HEK293 (cell line): ENCODE results near the gene APC2.
"Not testable (repeated sequence)": the region's sequence is repeated elsewhere in the genome, so short reads cannot be mapped to it uniquely, and the experiment has no call there.

Experiments
- BCL11A ChIP-seq: fragments of 450-650 bp; formaldehyde crosslinking; IDR thresholded peaks from 2 replicates; pipeline ENCODE4 v1.5.1; 2016; ENCODE audit warnings: low read depth, missing biosample characterization, missing genetic modification characterization
- GFI1B ChIP-seq: fragments of 450-650 bp; formaldehyde crosslinking; IDR thresholded peaks from 2 replicates; pipeline ENCODE4 v1.5.1; 2016; ENCODE audit warnings: missing biosample characterization, missing genetic modification characterization
- KLF16 ChIP-seq: fragments of 450-650 bp; formaldehyde crosslinking; IDR thresholded peaks from 2 replicates; pipeline ENCODE4 v1.5.1; 2017; ENCODE audit warnings: missing biosample characterization, missing genetic modification characterization
- ZBTB8A ChIP-seq: fragments of 450-650 bp; formaldehyde crosslinking; IDR thresholded peaks from 2 replicates; pipeline ENCODE4 v1.5.1; 2016; ENCODE audit warnings: missing biosample characterization, missing genetic modification characterization
- ZFP37 ChIP-seq: fragments of 450-650 bp; formaldehyde crosslinking; IDR thresholded peaks from 2 replicates; pipeline ENCODE4 v1.5.1; 2016; ENCODE audit warnings: missing biosample characterization, missing genetic modification characterization
- ZNF114 ChIP-seq: fragments of 450-650 bp; formaldehyde crosslinking; IDR thresholded peaks from 2 replicates; pipeline ENCODE4 v1.5.0; 2017; ENCODE audit warnings: missing biosample characterization, missing genetic modification characterization
- ZNF133 ChIP-seq: fragments of 450-650 bp; formaldehyde crosslinking; IDR thresholded peaks from 2 replicates; pipeline ENCODE4 v1.5.1; 2016; ENCODE audit warnings: missing biosample characterization, missing genetic modification characterization
- ZNF175 ChIP-seq: fragments of 450-650 bp; formaldehyde crosslinking; IDR thresholded peaks from 2 replicates; pipeline ENCODE4 v1.5.1; 2016; ENCODE audit warnings: missing biosample characterization, missing genetic modification characterization
- ZNF473 ChIP-seq: fragments of 450-650 bp; formaldehyde crosslinking; IDR thresholded peaks from 2 replicates; pipeline ENCODE4 v1.5.1; 2017; ENCODE audit warnings: missing biosample characterization, missing genetic modification characterization
- ZNF510 ChIP-seq: fragments of 450-650 bp; formaldehyde crosslinking; IDR thresholded peaks from 2 replicates; pipeline ENCODE4 v1.5.1; 2018; ENCODE audit warnings: mild to moderate bottlenecking, missing genetic modification characterization, missing biosample characterization; ENCODE audit not compliant: insufficient replicate concordance
- TF ChIP-seq, protein P1 (sequence below): fragments of 450-650 bp; formaldehyde crosslinking; IDR thresholded peaks from 2 replicates; pipeline ENCODE4 v1.5.1; 2016; ENCODE audit warnings: missing biosample characterization, missing genetic modification characterization
- TF ChIP-seq, protein P2 (sequence below): fragments of 450-650 bp; formaldehyde crosslinking; IDR thresholded peaks from 2 replicates; pipeline ENCODE4 v1.5.1; 2016; ENCODE audit warnings: missing biosample characterization, missing genetic modification characterization
- TF ChIP-seq, protein P3 (sequence below): fragments of 450-650 bp; formaldehyde crosslinking; IDR thresholded peaks from 2 replicates; pipeline ENCODE4 v1.5.1; 2016; ENCODE audit warnings: missing biosample characterization, missing genetic modification characterization

DNA sequence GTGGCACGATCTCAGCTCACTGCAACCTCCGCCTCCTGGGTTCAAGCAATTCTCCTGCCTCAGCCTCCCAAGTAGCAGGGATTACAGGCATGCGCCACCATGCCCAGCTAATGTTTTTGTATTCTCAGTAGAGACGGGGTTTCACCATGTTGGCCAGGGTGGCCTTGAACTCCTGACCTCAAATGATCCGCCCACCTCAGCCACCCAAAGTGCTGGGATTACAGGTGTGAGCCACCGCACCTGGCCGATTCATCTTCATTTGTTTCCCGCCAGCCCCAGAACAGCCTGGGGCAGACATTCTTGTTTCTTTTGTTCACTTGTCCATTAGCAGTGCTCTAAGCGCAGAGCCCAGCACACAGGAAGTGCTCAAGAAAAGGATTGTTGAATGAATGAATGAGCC lies 27.1 kb downstream of the APC2 start:
- TF ChIP-seq ZNF175 (tag by site-specific recombination); BCL11A; GFI1B (tag by site-specific recombination); ZBTB8A (tag by site-specific recombination); KLF16 (tag by site-specific recombination); ZNF114; ZNF510 (tag by site-specific recombination); ZNF473 (tag by site-specific recombination); ZNF133 (tag by site-specific recombination); ZFP37: not testable (repeated sequence)
- TF ChIP-seq, protein P1, sequence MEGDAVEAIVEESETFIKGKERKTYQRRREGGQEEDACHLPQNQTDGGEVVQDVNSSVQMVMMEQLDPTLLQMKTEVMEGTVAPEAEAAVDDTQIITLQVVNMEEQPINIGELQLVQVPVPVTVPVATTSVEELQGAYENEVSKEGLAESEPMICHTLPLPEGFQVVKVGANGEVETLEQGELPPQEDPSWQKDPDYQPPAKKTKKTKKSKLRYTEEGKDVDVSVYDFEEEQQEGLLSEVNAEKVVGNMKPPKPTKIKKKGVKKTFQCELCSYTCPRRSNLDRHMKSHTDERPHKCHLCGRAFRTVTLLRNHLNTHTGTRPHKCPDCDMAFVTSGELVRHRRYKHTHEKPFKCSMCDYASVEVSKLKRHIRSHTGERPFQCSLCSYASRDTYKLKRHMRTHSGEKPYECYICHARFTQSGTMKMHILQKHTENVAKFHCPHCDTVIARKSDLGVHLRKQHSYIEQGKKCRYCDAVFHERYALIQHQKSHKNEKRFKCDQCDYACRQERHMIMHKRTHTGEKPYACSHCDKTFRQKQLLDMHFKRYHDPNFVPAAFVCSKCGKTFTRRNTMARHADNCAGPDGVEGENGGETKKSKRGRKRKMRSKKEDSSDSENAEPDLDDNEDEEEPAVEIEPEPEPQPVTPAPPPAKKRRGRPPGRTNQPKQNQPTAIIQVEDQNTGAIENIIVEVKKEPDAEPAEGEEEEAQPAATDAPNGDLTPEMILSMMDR (tag by site-specific recombination), result not testable (repeated sequence)
- TF ChIP-seq, protein P2, sequence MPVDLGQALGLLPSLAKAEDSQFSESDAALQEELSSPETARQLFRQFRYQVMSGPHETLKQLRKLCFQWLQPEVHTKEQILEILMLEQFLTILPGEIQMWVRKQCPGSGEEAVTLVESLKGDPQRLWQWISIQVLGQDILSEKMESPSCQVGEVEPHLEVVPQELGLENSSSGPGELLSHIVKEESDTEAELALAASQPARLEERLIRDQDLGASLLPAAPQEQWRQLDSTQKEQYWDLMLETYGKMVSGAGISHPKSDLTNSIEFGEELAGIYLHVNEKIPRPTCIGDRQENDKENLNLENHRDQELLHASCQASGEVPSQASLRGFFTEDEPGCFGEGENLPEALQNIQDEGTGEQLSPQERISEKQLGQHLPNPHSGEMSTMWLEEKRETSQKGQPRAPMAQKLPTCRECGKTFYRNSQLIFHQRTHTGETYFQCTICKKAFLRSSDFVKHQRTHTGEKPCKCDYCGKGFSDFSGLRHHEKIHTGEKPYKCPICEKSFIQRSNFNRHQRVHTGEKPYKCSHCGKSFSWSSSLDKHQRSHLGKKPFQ (tag by site-specific recombination), result not testable (repeated sequence)
- TF ChIP-seq, protein P3, sequence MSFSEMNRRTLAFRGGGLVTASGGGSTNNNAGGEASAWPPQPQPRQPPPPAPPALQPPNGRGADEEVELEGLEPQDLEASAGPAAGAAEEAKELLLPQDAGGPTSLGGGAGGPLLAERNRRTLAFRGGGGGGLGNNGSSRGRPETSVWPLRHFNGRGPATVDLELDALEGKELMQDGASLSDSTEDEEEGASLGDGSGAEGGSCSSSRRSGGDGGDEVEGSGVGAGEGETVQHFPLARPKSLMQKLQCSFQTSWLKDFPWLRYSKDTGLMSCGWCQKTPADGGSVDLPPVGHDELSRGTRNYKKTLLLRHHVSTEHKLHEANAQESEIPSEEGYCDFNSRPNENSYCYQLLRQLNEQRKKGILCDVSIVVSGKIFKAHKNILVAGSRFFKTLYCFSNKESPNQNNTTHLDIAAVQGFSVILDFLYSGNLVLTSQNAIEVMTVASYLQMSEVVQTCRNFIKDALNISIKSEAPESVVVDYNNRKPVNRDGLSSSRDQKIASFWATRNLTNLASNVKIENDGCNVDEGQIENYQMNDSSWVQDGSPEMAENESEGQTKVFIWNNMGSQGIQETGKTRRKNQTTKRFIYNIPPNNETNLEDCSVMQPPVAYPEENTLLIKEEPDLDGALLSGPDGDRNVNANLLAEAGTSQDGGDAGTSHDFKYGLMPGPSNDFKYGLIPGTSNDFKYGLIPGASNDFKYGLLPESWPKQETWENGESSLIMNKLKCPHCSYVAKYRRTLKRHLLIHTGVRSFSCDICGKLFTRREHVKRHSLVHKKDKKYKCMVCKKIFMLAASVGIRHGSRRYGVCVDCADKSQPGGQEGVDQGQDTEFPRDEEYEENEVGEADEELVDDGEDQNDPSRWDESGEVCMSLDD (tag by site-specific recombination), result not testable (repeated sequence)
